ENCODE measurements around the gene GDPD2.
A peak's percentile ranks its signal among the peaks of the same experiment; 100 is the strongest.

The GDPD2 gene

GRCh38 chrX:70470850-70471289, 47.8 kb downstream of the GDPD2 start:
- no peak for DNase-seq
- Histone ChIP-seq H3K4me3 (ENCODE audit: low read depth, low read length) (no peak overlapping the region), H3K36me3 (replicated peaks) (no peaks in the 10 kb centered on the region), H3K27ac (no peak overlapping the region), H3K27me3 (replicated peaks) (no peaks in the 10 kb centered on the region)
- in situ Hi-C loops (cut with HindIII; ENCODE audit: low pct_ligation_motif_present, low sequenced_read_pairs), result no loop called here
- no peak for TF ChIP-seq CTCF (IDR thresholded peaks at IDR 0.05; ENCODE audit: low read depth, low read length, missing control alignments)

DNA sequence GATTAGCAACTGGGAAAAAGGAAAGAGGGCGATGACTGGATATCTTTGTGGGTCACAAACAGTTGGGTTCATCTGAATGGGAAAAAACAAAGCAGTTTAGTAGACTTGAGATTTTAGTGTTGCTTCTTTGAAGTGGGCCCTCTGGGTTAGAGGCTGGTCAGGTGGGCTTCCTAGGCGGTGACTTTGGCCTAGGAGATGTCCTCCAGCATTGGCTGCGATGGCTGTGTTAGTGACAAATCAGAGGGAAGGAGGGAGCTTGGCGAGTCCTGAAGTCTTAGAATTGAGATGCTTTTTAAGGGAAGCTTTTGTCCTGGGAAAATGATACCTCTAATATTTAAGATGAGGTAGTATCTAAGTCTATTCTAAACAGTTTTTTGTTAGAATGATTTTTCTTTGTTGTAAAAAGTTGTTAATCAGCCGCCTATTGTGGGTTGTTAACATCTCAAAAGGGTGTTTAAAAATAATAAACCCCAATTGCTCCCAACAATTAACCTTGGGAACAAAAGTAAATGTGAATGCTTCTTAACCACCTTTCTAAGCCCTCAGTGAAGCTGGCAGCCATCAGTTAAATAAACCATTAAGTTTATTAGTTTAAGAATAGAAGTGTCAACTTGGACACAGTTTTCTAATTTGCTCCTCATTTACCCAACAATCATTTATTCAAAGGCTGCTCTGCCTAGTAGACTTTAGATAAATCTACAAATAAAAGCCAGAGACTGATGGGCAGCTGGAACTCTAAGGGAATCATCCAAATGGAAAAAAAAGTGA, 53.2 kb downstream of the GDPD2 start:
- Histone ChIP-seq H3K36me3 (replicated peaks) (no peaks in the 10 kb centered on the region), H3K4me3 (ENCODE audit: low read depth, low read length) (no peak overlapping the region), H3K27ac (peak overlapping the region; percentile 91), H3K27me3 (replicated peaks) (no peaks in the 10 kb centered on the region)
- no peak for TF ChIP-seq CTCF (IDR thresholded peaks at IDR 0.05; ENCODE audit: low read depth, low read length, missing control alignments)
- in situ Hi-C loops (cut with HindIII; ENCODE audit: low pct_ligation_motif_present, low sequenced_read_pairs), result no loop called here
- DNase-seq, result no peak

- Histone ChIP-seq H3K4me3 (ENCODE audit: low read depth, low read length) (peak overlapping the region; percentile 22), H3K27me3 (replicated peaks) (no peaks in the 10 kb centered on the region), H3K36me3 (replicated peaks) (no peaks in the 10 kb centered on the region), H3K27ac (peak overlapping the region; percentile 91)
- in situ Hi-C loops (cut with HindIII; ENCODE audit: low pct_ligation_motif_present, low sequenced_read_pairs), result no loop called here
- peak; percentile 60 for DNase-seq
- no peak for TF ChIP-seq CTCF (IDR thresholded peaks at IDR 0.05; ENCODE audit: low read depth, low read length, missing control alignments)
Measured at GRCh38 chrX:70476934-70477733, 54.0 kb downstream of the GDPD2 start.

DNA sequence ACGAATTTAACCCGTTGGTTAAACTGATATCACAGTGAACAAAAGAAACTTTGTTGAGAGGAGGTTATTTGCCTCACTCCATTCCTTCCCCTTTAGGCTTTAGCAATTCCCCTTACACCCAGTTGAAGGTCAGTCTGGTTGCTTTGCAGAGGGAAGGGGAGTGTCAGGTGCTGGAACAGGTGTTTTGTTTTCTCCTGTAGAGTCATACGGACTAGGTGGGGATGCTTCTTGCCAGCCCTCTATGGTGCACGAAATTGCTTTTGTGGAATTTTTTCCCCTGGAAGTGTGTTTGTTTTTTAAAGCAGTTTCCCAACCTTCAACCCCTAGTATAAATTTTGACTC, 54.6 kb downstream of the GDPD2 start:
- DNase-seq, result no peak
- no peak for TF ChIP-seq CTCF (IDR thresholded peaks at IDR 0.05; ENCODE audit: low read depth, low read length, missing control alignments)
- H3K27ac ChIP-seq, result peak overlapping the region; percentile 91
- H3K27me3 ChIP-seq (replicated peaks), result no peaks in the 10 kb centered on the region
- peak overlapping the region; percentile 7 for H3K4me3 ChIP-seq (ENCODE audit: low read depth, low read length)
- in situ Hi-C loops (cut with HindIII; ENCODE audit: low pct_ligation_motif_present, low sequenced_read_pairs), result no loop called here
- H3K36me3 ChIP-seq (replicated peaks), result no peaks in the 10 kb centered on the region

DNA sequence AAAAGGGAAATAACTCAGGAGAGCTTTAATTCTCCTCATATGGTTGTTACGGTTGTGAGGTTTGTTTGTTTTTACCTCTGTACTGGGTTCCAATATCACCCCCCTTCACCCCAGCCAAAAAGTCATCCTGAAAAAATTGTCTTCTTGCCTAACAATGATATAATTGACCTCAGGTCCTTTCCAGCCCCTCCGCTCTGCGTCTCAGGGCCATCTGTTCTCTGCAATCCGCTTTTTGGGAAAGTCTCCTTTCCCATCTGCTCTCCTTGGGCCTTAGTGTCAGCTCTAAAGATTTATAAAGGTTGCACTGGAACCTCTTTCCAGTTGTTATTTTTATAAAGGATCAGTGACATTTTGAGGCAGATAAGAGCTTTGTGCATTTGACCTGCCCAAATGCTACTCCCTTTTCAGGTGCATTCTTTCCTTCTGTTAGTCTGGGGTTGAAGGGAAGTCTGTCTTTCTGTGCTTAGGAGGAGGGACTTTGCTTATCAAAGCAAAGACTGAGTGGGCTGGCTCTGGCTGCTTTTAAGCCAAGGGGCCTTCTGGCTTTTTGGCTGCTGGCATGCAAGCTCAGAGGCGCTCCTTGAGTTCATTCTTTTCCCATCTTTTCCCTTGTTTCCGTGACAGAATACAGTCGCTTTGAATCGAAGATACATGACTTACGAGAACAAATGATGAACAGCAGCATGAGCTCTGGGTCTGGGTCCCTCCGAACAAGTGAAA, 55.6 kb downstream of the GDPD2 start:
- peak overlapping the region; percentile 91 for H3K27ac ChIP-seq
- H3K4me3 ChIP-seq (ENCODE audit: low read depth, low read length), result peak overlapping the region; percentile 4
- peak; percentile 11 for DNase-seq
- H3K27me3 ChIP-seq (replicated peaks), result no peaks in the 10 kb centered on the region
- H3K36me3 ChIP-seq (replicated peaks), result no peaks in the 10 kb centered on the region
- in situ Hi-C loops (cut with HindIII; ENCODE audit: low pct_ligation_motif_present, low sequenced_read_pairs), result no loop called here
- TF ChIP-seq CTCF (IDR thresholded peaks at IDR 0.05; ENCODE audit: low read depth, low read length, missing control alignments), result no peak

Data from brain microvascular endothelial cell (primary cell).